GM19328 (cell line): Measurements from ENCODE around the gene KHDC1L.
A peak's percentile ranks its signal among the peaks of the same experiment; 100 is the strongest.
"Not testable (repeated sequence)": the region's sequence is repeated elsewhere in the genome, so short reads cannot be mapped to it uniquely, and the experiment has no call there.

Experiments used
- ATAC-seq: cut with Tn5 transposase; IDR thresholded peaks from one replicate; pipeline ENCODE4 v1.9.1; 2021; ENCODE audit warnings: mild to moderate bottlenecking, moderate library complexity; ENCODE audit not compliant: unreplicated experiment

The KHDC1L gene

DNA sequence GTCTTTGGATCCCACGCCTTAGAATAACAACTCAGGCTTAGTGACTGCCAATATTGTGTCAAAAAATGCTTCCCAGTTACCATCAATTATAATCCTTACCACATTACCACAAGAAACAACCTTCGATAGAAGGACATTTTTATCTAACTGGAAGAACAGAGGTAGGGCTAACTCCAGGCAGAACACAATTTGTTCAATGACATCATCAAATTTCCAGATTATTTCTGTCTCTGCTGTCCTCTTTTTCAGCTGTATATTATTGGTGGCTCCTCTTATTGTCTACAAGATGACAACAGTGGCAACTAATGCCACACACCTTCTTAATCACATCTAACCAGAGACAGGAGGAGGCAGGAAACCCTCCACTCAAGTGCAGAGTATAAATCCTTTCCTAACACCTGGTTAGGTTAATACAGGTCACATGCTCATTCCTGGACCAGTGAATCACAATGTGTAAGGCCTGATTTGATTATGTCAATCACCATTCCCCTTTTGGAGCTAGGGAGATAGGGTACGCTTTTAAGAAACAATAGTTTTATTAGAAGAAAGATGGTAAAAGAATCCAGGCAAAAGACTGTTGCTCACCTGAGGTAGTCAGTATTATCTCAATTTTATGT lies 18.0 kb downstream of the KHDC1L start:
- ATAC-seq: no peak

DNA sequence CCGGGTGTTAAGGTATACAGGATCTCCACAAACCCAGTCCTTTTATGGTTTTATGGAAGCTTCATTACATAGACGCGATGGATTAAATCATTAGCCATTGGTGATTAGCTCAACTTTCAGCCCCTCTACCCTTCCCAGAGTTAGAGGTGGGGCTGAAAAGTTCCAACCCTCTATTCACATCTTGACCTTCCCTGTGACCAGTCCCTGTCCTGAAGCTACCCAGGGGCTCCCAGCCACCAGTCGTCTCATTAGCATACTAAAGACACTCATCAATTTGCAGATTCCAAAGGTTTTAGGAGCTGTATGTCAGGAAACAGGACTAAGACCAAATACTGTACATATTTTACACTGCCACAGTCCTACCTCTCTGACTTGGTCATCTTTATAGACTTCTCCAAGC lies 21.0 kb downstream of the KHDC1L start:
- ATAC-seq: no peak

DNA sequence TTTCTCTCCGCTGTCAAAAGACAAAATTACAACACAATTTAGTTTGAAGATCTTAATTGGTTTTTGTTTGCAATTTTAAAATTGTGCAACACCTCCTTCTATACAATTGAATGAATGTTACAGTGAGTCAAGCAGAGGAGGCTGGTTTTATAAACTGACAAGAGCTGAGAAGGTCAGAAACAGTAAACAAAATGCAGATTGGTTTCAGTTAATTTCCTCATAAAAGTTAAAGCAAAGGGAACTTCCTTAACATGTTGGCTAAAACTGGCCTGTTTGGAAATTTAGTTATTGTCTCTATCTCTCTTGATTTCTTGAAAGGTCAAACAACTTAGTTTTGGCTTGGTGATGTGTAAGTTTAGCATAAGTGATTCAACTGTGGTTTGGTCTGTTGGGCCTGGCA lies 22.2 kb downstream of the KHDC1L start:
- ATAC-seq: no peak

DNA sequence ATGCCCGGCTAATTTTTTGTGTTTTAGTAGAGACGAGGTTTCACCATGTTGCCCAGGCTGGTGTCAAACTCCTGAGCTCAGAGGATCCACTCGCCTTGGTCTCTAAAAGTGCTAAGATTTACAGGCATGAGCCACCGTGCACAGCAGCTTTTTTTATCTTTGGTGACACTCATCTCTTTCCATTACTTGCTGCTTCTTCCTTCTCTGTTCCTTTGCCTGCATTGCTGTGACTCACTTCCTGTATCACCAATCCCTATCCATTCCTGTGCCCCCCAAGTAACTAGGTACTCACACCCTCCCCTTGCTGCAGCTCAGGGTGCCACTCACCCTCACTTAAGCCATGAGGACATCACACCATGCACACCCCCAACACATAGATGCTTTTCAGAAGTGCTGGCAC lies 24.6 kb downstream of the KHDC1L start:
- ATAC-seq: no peak

- ATAC-seq: no peak
Measured at GRCh38 chr6:73200247-73200646, 25.0 kb downstream of the KHDC1L start.

GRCh38 chr6:73194744-73195143 lies 30.6 kb downstream of the KHDC1L start:
- ATAC-seq: no peak

DNA sequence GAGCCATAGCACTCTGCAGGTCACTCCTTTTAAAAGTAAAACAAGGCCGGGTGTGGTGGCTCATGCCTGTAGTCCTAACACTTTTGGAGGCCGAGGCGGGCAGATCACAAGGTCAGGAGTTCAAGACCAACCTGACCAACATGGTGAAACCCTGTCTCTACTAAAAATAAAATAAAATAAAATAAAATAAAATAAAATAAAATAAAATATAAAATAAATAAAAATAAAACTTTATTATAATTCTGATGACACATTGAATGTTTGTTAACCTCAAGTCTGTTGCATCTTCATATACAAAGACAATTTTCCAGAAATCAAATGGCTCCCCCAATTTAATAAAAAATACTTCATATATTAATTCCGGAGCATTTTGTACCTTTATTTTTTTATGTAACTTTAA lies 32.0 kb downstream of the KHDC1L start:
- not testable (repeated sequence) for ATAC-seq

DNA sequence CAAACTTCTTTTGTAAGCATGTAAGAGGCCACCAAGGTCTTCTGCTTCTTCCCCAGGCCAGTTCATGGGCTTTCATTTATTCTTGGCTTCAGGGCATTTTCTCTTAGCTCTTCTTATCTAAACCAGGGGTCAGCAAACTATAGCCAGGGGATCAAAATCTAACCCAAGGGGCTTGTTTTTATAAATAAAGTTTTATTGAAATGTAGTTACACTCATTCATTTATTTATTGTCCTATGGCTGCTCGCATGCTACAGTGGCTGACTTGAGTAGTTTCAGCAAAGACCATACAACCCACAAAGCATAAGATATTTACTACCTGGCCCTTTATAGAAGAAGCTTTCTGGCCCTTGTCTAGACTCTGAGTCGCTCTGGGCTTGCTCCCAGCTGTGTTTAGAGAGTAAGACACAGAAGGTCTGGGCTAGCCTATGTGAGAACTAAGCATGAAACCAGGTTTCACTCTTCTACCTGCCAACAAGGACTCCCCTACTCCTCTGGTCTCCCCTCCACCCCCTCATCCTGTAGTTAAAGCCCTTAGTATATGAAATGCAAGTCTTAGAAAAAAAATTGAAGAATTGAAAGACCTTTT lies 43.2 kb downstream of the KHDC1L start:
- ATAC-seq: peak; percentile 42

DNA sequence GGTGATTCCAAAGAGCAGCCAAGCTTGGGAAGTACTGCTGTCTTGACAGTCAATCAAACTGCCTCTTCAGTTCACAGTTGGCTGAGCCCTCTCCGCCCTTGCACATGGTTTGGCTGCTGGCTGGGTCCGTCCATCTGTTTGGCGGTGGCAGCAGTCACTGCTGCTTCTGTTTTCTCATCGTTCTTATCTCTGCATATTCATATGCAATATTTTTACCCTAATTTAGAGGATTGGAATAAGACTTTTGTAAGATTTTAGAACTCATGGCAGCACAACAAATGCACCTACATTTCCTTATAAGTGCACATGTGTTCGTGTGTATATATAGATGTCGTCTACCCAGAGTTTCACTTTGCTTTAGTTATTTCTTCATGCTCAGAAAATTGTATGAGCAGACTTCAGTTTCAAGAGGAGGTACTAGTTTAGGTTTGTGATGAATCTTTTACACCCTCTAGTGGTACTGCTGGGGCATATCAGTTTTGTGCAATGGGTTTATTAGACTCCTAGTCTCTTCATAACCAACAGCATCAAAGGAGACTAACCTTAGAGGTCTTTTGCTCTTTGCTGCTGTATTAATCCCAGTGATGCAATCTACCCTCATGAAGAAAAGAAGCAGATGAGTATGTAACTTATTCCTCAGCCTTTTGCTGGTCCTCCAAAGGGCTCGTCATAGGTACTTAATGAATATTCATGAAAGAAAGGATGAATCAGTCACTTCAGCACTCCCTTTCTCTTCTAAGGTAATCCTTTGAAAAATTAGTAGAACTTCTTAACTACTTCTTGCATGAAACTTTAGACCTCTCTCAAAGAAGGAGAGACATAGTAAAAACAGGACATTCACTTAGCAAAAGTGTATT lies 44.3 kb downstream of the KHDC1L start:
- peak; percentile 64 for ATAC-seq

DNA sequence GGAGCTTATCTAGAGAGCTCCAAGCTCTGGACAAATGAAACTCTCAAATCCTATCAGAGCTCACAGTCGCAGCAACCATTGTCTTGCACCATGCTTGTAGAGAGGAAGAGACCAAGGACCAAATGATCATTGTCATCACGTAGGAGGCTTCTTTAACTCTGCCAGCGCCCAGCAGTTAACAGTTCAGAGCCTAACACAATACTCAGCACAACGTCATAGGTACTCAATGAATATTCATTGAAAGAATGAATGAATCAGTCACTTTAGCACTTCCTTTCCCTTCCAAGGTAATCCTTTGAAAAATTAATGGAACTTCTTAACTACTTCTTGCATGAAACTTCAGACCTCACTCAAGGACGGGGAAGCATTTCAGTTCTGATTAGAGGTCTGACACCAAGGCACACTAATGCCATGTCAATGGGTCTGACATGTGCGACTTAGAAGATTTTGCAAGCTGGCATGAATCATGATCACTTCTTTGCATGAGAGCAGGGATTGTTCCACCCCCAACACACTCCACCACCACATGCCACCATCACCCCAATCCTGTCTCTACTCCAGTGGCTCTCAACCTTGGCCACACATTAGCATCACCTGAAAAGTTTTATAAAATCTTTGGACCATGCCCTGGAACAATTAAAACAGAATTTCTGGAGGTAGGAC lies 45.1 kb downstream of the KHDC1L start:
- no peak for ATAC-seq

DNA sequence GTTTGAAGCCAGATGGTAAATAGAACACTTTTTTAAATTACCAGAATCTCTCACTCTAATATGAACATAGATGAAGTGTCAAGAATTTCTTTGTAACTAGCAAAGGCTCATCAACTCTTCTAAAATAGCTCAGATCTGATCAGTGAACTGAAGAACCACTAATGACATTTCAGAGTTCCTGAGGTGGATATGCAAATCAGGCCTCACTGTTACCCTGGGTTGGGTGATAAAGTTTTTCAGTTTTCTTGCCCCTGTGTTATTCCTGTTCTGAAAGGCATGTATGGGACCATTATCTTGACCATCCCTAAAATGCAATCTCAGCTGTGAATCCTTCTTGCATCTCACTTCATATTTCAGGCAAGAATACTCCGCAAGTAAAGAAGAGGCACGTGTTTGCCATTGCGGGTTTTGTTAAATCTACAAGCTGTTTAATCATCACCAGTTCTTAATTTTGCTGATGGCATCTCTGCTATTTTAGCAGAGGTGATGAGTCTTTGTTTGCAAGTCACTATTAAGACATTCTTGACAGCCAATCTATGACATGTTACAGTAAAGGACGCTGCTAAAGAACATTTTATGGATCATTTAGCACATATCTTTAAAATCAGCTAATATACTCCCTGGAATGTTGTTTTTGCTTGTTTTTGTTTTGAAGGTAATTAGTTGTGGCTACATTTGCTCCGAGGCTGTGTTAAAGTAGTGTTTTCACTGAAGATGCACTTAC lies 47.9 kb downstream of the KHDC1L start:
- ATAC-seq: peak; percentile 66

- no peak for ATAC-seq
Measured at GRCh38 chr6:73176057-73176456, 49.2 kb downstream of the KHDC1L start.

DNA sequence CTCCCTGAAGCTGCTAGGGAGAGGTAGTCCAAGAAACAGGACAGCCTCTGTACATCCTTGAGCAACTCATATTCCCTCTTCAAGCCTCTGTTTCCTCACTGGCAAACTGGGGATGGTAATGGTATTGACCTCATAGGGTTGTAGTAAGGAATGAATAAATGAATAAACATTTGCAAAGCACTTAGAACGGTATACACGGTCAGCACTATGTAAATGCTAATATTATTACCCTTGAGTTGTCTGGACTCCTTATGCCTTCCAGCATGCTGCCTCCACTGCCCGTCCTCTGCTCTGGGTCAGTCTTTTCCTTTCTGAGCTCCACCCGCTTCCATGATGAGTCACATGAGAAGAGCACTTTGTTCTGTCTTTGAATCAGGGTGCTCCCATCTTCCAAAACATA lies 50.6 kb downstream of the KHDC1L start:
- no peak for ATAC-seq
